B cell (primary cell): ENCODE measurements around the gene AIFM1.

Source experiments
- EZH2 ChIP-seq: IDR thresholded peaks from 2 replicates; pipeline ENCODE4 v1.6.1; 2012; ENCODE audit warnings: borderline replicate concordance, low read depth, mild to moderate bottlenecking, moderate library complexity, low read length; ENCODE audit not compliant: insufficient read depth, poor library complexity, severe bottlenecking
- TF ChIP-seq, protein P1 (sequence below): fragments of 200-600 bp; IDR thresholded peaks from one replicate; pipeline ENCODE4 v1.8.0; 2022; ENCODE audit warnings: antibody characterized with exemption, mild to moderate bottlenecking

- TF ChIP-seq, protein P1, sequence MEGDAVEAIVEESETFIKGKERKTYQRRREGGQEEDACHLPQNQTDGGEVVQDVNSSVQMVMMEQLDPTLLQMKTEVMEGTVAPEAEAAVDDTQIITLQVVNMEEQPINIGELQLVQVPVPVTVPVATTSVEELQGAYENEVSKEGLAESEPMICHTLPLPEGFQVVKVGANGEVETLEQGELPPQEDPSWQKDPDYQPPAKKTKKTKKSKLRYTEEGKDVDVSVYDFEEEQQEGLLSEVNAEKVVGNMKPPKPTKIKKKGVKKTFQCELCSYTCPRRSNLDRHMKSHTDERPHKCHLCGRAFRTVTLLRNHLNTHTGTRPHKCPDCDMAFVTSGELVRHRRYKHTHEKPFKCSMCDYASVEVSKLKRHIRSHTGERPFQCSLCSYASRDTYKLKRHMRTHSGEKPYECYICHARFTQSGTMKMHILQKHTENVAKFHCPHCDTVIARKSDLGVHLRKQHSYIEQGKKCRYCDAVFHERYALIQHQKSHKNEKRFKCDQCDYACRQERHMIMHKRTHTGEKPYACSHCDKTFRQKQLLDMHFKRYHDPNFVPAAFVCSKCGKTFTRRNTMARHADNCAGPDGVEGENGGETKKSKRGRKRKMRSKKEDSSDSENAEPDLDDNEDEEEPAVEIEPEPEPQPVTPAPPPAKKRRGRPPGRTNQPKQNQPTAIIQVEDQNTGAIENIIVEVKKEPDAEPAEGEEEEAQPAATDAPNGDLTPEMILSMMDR = no peak
- no peak for TF ChIP-seq EZH2
Measured at GRCh38 chrX:130174045-130174704, 8.5 kb upstream of the AIFM1 start.
